Liver (tissue), 9 donors: ENCODE measurements around the gene CFAP69. TPM values are rescaled to one million over a fixed set of nuclear protein-coding genes. Genes with fewer than 3 reads are reported as not detected.

Experiments
- DNase-seq: peaks from one replicate; pipeline ENCODE4 v3.0.0-alpha.2; 2017; ENCODE audit warnings: low spot score
- H3K27ac ChIP-seq, 2 donors: one replicate each; pipeline ENCODE4 v1.7.0; 2013; ENCODE audit warnings: inconsistent platforms in 2 of 2, low read length in 2 of 2, control low read depth in 1 of 2, low read depth in 1 of 2, mild to moderate bottlenecking in 1 of 2
- H3K27me3 ChIP-seq, 4 donors: one replicate each; pipeline versions ENCODE4 v1.6.1 to v1.7.0; 2013; ENCODE audit warnings: low read length in 3 of 4, inconsistent platforms in 1 of 4, mild to moderate bottlenecking in 1 of 4, moderate library complexity in 1 of 4; ENCODE audit not compliant: control insufficient read depth in 4 of 4, insufficient read depth in 4 of 4
- H3K36me3 ChIP-seq, 4 donors: one replicate each; pipeline versions ENCODE4 v1.6.1 to v1.7.0; 2013; ENCODE audit warnings: low read length in 3 of 4, mild to moderate bottlenecking in 3 of 4, low read depth in 1 of 4, moderate library complexity in 1 of 4; ENCODE audit not compliant: control insufficient read depth in 4 of 4, insufficient read depth in 3 of 4
- H3K4me1 ChIP-seq, 4 donors: one replicate each; pipeline versions ENCODE4 v1.6.1 to v1.7.0; 2013; ENCODE audit warnings: low read length in 3 of 4, mild to moderate bottlenecking in 3 of 4, moderate library complexity in 1 of 4; ENCODE audit not compliant: control insufficient read depth in 4 of 4, insufficient read depth in 4 of 4
- H3K4me3 ChIP-seq, 3 donors: one replicate each; pipeline versions ENCODE4 v1.6.1 to v1.7.0; 2013; ENCODE audit warnings: low read length in 3 of 3, control low read depth in 1 of 3, low read depth in 1 of 3, mild to moderate bottlenecking in 1 of 3
- H3K9ac ChIP-seq, 2 donors: one replicate each; pipeline ENCODE4 v1.7.0; 2013; ENCODE audit warnings: low read length in 2 of 2, mild to moderate bottlenecking in 2 of 2, moderate library complexity in 2 of 2, control low read depth in 1 of 2, low read depth in 1 of 2
- H3K9me3 ChIP-seq, 4 donors: one replicate each; pipeline versions ENCODE4 v1.6.1 to v1.7.0; 2013; ENCODE audit warnings: low read length in 3 of 4; ENCODE audit not compliant: control insufficient read depth in 4 of 4
- ATF3 ChIP-seq: IDR thresholded peaks from 2 replicates; pipeline ENCODE4 v1.6.1; 2016; ENCODE audit warnings: antibody characterized with exemption
- EGR1 ChIP-seq, 2 donors: IDR thresholded peaks; 2 replicates each; pipeline ENCODE4 v1.6.1; 2016 to 2018; ENCODE audit warnings: antibody characterized with exemption in 2 of 2, low read depth in 2 of 2
- FOXA1 ChIP-seq: IDR thresholded peaks from 2 replicates; pipeline ENCODE4 v1.6.1; 2016; ENCODE audit warnings: antibody characterized with exemption
- JUND ChIP-seq, 2 donors: IDR thresholded peaks; 2 replicates each; pipeline ENCODE4 v1.6.1; 2016; ENCODE audit warnings: antibody characterized with exemption in 2 of 2
- RAD21 ChIP-seq, 2 donors: IDR thresholded peaks; 2 replicates each; pipeline ENCODE4 v1.6.1; 2016; ENCODE audit warnings: antibody characterized with exemption in 2 of 2, mild to moderate bottlenecking in 2 of 2
- RXRA ChIP-seq, 2 donors: IDR thresholded peaks; 2 replicates each; pipeline ENCODE4 v1.6.1; 2017 to 2018; ENCODE audit warnings: antibody characterized with exemption in 2 of 2, mild to moderate bottlenecking in 1 of 2
- SP1 ChIP-seq: IDR thresholded peaks from 2 replicates; pipeline ENCODE4 v1.6.1; 2018; ENCODE audit warnings: antibody characterized with exemption, mild to moderate bottlenecking
- ZBTB33 ChIP-seq: IDR thresholded peaks from 2 replicates; pipeline ENCODE4 v1.6.1; 2016; ENCODE audit warnings: antibody characterized with exemption
- WGBS: extraction: QIAGEN DNeasy Blood & Tissue Kit; methylation state at CpG from one replicate; pipeline ENCODE4 v1.1.7; 2013; 5-methylcytosine and 5-hydroxymethylcytosine counted together
- polyA plus RNA-seq, 2 donors: library from polyadenylated mRNA; stranded (reverse) in 1 of 2; unstranded in 1 of 2; fragments of 200-250 nt in 1 of 2; fragments of >200 nt in 1 of 2; fragmentation: Nextera tagmentation in 1 of 2; extraction: Ambion mirVana in 1 of 2; gene quantifications; one replicate each; pipeline versions ENCODE4 v1.2.1 to v1.2.3, GENCODE V29; 2013 to 2015
- total RNA-seq, 2 donors: library from RNA; depleted of rRNA; stranded (reverse); fragments of >200 nt; gene quantifications; one replicate each; pipeline ENCODE4 v1.2.3, GENCODE V29; 2014
- TF ChIP-seq, protein P1 (sequence below): IDR thresholded peaks from 2 replicates; pipeline ENCODE4 v1.6.1; 2016; ENCODE audit warnings: antibody characterized with exemption
- TF ChIP-seq, protein P2 (sequence below): fragments of 150-350 bp; IDR thresholded peaks from 2 replicates; pipeline ENCODE4 v1.5.1; 2017; ENCODE audit warnings: improper control_type of control experiment, low read depth, low read length; ENCODE audit not compliant: missing input control
- TF ChIP-seq, protein P3 (sequence below): IDR thresholded peaks from 2 replicates; pipeline ENCODE4 v1.6.1; 2016; ENCODE audit warnings: antibody characterized with exemption, mild to moderate bottlenecking
- donor health status: healthy.
- donor health status: healthy.
- donor health status: healthy.
- donor health status: healthy.
- donor health status: healthy.

Gene CFAP69
- total and polyA plus RNA-seq, 4 donors: 1.2 to 11.7 (median 4.1) TPM

GRCh38 chr7:90303241-90303640, 58.3 kb downstream of the CFAP69 start:
- H3K9ac ChIP-seq: no peak overlapping the region
- TF ChIP-seq, protein P1, sequence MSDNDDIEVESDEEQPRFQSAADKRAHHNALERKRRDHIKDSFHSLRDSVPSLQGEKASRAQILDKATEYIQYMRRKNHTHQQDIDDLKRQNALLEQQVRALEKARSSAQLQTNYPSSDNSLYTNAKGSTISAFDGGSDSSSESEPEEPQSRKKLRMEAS: no peak
- DNase-seq: no peak

GRCh38 chr7:90309872-90310271, 64.9 kb downstream of the CFAP69 start:
- DNase-seq: no peak
- H3K27ac ChIP-seq: no peak overlapping the region
- peaks cover 0 to 4% (median 0%) of the 10 kb centered on the region in 4 donors for H3K36me3 ChIP-seq
- WGBS: 81% methylated on average over 5 of the region's 5 CpGs
- peaks cover 0 to 6% (median 2%) of the 10 kb centered on the region in 4 donors for H3K4me1 ChIP-seq
- no peak overlapping the region for H3K9ac ChIP-seq
- H3K9me3 ChIP-seq: no peaks in the 10 kb centered on the region
- no peaks in the 10 kb centered on the region for H3K27me3 ChIP-seq
- TF ChIP-seq, protein P2, sequence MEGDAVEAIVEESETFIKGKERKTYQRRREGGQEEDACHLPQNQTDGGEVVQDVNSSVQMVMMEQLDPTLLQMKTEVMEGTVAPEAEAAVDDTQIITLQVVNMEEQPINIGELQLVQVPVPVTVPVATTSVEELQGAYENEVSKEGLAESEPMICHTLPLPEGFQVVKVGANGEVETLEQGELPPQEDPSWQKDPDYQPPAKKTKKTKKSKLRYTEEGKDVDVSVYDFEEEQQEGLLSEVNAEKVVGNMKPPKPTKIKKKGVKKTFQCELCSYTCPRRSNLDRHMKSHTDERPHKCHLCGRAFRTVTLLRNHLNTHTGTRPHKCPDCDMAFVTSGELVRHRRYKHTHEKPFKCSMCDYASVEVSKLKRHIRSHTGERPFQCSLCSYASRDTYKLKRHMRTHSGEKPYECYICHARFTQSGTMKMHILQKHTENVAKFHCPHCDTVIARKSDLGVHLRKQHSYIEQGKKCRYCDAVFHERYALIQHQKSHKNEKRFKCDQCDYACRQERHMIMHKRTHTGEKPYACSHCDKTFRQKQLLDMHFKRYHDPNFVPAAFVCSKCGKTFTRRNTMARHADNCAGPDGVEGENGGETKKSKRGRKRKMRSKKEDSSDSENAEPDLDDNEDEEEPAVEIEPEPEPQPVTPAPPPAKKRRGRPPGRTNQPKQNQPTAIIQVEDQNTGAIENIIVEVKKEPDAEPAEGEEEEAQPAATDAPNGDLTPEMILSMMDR: peak; percentile 6
- TF ChIP-seq RXRA (IDR thresholded peaks at IDR 0.05) (no peak), EGR1 (IDR thresholded peaks at IDR 0.05; ENCODE audit: low read depth in 2 of 2) (no peak), ATF3 (no peak), RAD21 (IDR thresholded peaks at IDR 0.05) (peak in 1 of 2 donors; percentile 36)
- TF ChIP-seq, protein P1: no peak
- TF ChIP-seq, protein P3, sequence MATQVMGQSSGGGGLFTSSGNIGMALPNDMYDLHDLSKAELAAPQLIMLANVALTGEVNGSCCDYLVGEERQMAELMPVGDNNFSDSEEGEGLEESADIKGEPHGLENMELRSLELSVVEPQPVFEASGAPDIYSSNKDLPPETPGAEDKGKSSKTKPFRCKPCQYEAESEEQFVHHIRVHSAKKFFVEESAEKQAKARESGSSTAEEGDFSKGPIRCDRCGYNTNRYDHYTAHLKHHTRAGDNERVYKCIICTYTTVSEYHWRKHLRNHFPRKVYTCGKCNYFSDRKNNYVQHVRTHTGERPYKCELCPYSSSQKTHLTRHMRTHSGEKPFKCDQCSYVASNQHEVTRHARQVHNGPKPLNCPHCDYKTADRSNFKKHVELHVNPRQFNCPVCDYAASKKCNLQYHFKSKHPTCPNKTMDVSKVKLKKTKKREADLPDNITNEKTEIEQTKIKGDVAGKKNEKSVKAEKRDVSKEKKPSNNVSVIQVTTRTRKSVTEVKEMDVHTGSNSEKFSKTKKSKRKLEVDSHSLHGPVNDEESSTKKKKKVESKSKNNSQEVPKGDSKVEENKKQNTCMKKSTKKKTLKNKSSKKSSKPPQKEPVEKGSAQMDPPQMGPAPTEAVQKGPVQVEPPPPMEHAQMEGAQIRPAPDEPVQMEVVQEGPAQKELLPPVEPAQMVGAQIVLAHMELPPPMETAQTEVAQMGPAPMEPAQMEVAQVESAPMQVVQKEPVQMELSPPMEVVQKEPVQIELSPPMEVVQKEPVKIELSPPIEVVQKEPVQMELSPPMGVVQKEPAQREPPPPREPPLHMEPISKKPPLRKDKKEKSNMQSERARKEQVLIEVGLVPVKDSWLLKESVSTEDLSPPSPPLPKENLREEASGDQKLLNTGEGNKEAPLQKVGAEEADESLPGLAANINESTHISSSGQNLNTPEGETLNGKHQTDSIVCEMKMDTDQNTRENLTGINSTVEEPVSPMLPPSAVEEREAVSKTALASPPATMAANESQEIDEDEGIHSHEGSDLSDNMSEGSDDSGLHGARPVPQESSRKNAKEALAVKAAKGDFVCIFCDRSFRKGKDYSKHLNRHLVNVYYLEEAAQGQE: no peak
- no peak overlapping the region for H3K4me3 ChIP-seq

More at GRCh38 chr7:90303241-90303640, 58.3 kb downstream of the CFAP69 start:
- no peak overlapping the region for H3K4me3 ChIP-seq
- H3K36me3 ChIP-seq: peaks cover 0 to 4% (median 0%) of the 10 kb centered on the region in 4 donors
- H3K27ac ChIP-seq: no peak overlapping the region
- H3K9me3 ChIP-seq: no peaks in the 10 kb centered on the region
- H3K27me3 ChIP-seq: no peaks in the 10 kb centered on the region
- WGBS: 88% methylated on average over 1 of the region's 1 CpG
- no peaks in the 10 kb centered on the region for H3K4me1 ChIP-seq

DNA sequence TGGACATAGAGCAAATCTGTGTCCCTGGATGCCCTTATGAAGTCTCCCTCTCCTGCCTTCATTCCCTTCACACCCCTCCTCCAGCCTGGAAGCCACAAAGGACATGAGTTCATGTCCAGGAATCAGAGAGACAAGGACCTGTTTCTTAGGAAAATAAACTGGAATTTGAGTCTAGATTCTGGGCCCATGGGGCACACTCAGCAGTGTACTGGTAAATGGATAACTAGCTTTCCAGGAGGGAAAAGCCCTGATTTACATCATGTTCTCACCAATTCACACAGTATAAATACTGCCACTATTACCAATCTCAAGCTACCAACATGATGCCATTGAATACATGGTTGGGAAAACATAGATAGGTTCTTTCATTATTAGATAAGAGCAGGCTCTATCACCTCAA, 66.2 kb downstream of the CFAP69 start:
- DNase-seq: no peak
- peaks cover 0 to 6% (median 2%) of the 10 kb centered on the region in 4 donors for H3K4me1 ChIP-seq
- no peak overlapping the region for H3K9ac ChIP-seq
- no peak overlapping the region for H3K4me3 ChIP-seq
- H3K9me3 ChIP-seq: no peaks in the 10 kb centered on the region
- TF ChIP-seq FOXA1 (no peak), ZBTB33 (no peak), JUND (IDR thresholded peaks at IDR 0.05) (no peak), ATF3 (no peak), RXRA (IDR thresholded peaks at IDR 0.05) (peak; percentile 5 to 20), SP1 (no peak)
- H3K27ac ChIP-seq: no peak overlapping the region
- peaks cover 0 to 4% (median 0%) of the 10 kb centered on the region in 4 donors for H3K36me3 ChIP-seq
- H3K27me3 ChIP-seq: no peaks in the 10 kb centered on the region
